Transverse colon (tissue), 3 donors: Measurements from ENCODE around the gene PCSK9.

Experiments used
- EP300 ChIP-seq: sonication (generic); formaldehyde crosslinking; IDR thresholded peaks from one replicate; pipeline ENCODE4 v1.6.1; 2017; ENCODE audit warnings: antibody characterized with exemption, low read depth
- POLR2A ChIP-seq: fragments of 450-650 bp; IDR thresholded peaks from one replicate; pipeline ENCODE4 v1.6.1; 2016; ENCODE audit warnings: antibody characterized with exemption, mild to moderate bottlenecking, moderate library complexity
- TF ChIP-seq, protein P1 (sequence below), 5 experiments: fragments of 200-600 bp in 3 of 5; fragments of 450-650 bp in 2 of 5; sonication (generic) in 3 of 5; IDR thresholded peaks; 1 replicate in 2 of 5; 2 replicates in 3 of 5; pipeline ENCODE4 v1.5.1; 2016 to 2017; ENCODE audit warnings: antibody characterized with exemption in 5 of 5, inconsistent platforms in 3 of 5, mild to moderate bottlenecking in 2 of 5, moderate library complexity in 1 of 5

DNA sequence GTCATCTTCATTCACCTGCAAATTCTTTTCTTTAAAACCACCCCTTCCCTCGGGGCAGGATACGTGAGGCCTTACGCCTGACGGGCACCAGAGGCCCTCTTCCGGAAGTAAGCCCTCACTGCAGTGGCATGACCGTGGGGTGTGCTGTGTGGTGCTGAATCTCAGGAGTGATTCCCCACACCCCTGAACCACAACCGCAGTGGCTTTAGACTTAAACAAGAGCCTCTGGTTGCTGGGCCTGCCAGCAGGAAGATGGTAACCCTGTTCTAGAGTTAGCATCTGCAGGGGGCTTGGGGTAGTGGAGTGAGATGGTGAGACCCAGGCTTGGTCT is 28.5 kb upstream of the PCSK9 start:
- TF ChIP-seq, protein P1, sequence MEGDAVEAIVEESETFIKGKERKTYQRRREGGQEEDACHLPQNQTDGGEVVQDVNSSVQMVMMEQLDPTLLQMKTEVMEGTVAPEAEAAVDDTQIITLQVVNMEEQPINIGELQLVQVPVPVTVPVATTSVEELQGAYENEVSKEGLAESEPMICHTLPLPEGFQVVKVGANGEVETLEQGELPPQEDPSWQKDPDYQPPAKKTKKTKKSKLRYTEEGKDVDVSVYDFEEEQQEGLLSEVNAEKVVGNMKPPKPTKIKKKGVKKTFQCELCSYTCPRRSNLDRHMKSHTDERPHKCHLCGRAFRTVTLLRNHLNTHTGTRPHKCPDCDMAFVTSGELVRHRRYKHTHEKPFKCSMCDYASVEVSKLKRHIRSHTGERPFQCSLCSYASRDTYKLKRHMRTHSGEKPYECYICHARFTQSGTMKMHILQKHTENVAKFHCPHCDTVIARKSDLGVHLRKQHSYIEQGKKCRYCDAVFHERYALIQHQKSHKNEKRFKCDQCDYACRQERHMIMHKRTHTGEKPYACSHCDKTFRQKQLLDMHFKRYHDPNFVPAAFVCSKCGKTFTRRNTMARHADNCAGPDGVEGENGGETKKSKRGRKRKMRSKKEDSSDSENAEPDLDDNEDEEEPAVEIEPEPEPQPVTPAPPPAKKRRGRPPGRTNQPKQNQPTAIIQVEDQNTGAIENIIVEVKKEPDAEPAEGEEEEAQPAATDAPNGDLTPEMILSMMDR (IDR thresholded peaks at IDR 0.05), result no peak
- TF ChIP-seq EP300 (no peak), POLR2A (no peak)
